ENCODE data around the gene CLEC14A.

DNA sequence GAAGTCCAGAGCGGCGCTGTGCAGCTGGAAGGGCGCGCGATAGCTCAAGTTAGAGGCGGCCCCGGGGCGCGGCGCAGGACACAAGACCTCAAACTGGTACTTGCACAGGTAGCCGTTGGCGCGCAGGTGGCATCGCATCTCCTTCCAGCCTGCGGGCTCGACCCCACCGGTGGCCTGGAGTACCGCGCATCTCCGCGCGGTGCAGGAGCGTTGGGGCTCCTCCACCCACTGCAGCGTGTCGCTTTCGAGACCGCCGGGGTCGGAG, 553 bp downstream of the CLEC14A start:
- TF ChIP-seq TAF1 (IDR thresholded peaks at IDR 0.05; ENCODE audit: low read depth, low read length): no peak
- no peak for TF ChIP-seq POLR2A (IDR thresholded peaks at IDR 0.05; ENCODE audit: low read depth, low read length)
- TF ChIP-seq POU2F2 (IDR thresholded peaks at IDR 0.05; ENCODE audit: low read depth, low read length): no peak
- no peak for TF ChIP-seq SPI1 (IDR thresholded peaks at IDR 0.05; ENCODE audit: low read depth, low read length)
- no peak for TF ChIP-seq PAX5 (IDR thresholded peaks at IDR 0.05; ENCODE audit: insufficient read depth, low read length, severe bottlenecking)
